Stimulated activated CD8-positive, alpha-beta memory T cell treated with anti-CD3 and anti-CD28 coated beads, Interleukin-12 subunit alpha, Interleukin-12 subunit beta, amount 100 ng/mL, for 24 hours (primary cell): ENCODE measurements around the gene CFAP97.
"Not testable (repeated sequence)": the region's sequence is repeated elsewhere in the genome, so short reads cannot be mapped to it uniquely, and the experiment has no call there.

Source experiments
- DNase-seq: peaks from one replicate; pipeline ENCODE4 v3.0.0-alpha.2; 2020; ENCODE audit errors: extremely low read depth

The CFAP97 gene

GRCh38 chr4:185203486-185204237 is at the start of gene CFAP97:
TSS of gene CFAP97 (minus strand) at chr4:185204000. CDS start at chr4:185191196, 12,804 bp downstream.
- DNase-seq: peak; percentile 57

DNA sequence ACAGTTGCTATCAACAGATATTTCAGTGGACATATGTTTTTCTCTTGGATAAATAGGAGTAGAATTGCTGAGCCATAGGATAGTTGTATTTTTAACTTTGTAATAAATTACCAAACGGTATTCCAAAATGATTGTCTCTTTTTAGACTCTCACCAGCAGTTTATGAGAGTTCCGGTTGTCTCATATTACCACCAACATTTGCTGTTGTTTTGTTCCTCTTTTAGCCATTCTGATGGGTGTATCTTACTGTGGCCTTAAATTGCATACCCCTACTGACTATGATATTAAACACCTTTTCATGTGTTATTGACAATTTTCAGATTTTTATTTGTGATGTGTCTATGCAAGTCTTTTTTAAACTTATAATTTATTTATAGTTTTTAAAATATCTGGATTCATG is 45.3 kb upstream of the CFAP97 start:
- DNase-seq: no peak

DNA sequence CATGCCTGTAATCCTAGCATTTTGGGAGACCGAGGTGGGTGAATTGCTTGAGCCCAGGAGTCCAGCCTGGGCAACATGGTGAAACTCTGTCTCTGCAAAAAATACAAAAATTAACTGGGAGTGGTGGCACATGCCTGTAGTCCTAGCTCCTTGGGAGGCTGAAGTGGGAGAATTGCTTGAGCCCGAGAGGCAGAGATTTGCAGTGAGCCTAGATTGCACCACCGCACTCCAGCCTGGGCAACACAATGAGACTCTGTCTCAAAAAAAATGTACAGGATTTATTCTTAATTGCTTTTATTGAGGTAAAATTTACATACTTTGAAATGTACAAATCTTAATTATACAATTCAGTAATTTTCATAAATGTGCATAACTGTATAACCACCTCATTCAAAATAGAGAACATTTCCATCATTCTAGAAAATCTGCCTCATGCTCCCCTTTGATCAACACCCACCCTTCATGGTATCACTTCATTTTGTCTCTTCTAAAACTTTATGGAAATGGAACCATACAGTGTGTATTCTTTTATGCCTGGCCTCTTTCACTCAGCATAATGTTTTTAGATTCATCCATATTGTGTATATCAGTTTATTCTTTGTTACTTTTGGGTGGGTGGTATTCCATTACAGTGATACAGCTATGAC is 44.7 kb upstream of the CFAP97 start:
- no peak for DNase-seq

DNA sequence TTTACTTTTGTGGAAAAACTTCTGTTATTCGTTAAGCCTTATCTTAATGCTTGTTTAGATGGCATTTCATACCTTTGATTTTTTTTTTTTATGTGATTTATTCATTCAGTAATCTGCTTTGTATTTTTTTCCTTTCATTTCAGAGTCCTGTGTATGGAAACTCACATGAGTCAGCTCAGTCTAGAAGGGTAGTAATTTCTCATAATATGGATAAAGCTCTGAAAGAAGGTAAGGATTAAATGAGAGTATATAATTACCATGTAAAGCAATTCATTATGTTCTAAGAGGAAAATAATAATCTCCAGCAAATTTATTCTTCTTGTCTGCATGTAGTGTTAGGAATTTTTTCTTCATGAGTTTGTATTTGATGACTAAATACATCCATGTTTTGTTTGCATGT is 43.4 kb upstream of the CFAP97 start:
- DNase-seq: no peak

GRCh38 chr4:185246453-185246852 is 42.7 kb upstream of the CFAP97 start:
- DNase-seq: no peak

DNA sequence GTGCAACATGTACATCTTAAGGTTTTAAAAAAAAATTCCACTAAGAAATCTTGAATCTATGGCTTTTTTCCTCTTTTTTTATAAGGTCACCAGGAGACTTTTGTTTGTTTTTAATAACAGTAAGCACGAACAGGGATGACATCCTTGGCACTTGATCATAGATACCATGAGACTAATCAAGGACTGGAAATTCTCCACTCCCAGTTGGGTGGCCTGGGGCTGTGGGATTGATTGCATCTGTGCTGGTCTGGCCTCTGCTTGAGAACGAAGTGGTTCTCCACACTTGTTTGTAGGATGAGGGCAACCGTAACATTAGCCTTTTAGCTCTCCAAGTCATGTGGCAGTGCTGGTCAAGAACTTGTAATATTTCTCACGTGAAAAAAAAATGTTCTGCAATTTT is 41.0 kb upstream of the CFAP97 start:
- no peak for DNase-seq

GRCh38 chr4:185243879-185244278 is 40.1 kb upstream of the CFAP97 start:
- DNase-seq: no peak

DNA sequence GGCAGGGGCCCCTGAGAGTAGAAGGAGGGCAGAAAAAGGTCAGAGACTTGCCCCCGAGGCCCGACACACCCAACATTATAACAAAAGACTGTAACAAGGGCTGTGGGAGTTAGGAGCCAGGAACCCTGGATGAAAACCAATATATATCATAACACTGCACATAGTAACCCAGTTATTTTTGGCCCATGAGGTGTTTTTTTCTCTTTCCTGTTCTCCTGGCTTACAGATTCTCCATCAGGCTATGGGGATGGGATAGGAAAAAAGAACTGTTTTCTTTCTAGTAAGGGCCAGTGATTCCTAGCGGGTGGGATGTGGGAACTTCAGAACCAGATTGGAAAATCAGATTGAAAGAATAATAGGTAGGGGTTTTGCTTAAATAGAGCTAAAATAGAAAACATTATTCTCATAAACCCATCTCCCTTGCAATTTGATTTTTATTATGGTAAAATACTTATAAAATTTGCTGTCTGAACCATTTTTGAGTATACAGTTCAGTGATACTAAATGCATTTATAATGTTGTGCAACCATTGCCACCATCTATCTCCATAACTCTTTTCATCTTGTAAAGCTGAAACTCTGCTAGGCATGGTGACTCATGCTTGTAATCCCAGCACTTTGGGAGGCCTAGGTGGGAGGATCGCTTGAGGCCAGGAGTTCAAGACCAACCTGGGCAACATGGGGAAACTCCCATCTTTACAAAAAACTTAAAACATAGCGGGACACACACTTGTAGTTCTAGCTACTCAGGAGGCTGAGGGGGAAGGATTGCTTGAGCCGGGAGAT is 39.1 kb upstream of the CFAP97 start:
- no peak for DNase-seq

- not testable (repeated sequence) for DNase-seq
These were observed 36.7 kb upstream of the CFAP97 start for GRCh38 chr4:185240486-185240885.

DNA sequence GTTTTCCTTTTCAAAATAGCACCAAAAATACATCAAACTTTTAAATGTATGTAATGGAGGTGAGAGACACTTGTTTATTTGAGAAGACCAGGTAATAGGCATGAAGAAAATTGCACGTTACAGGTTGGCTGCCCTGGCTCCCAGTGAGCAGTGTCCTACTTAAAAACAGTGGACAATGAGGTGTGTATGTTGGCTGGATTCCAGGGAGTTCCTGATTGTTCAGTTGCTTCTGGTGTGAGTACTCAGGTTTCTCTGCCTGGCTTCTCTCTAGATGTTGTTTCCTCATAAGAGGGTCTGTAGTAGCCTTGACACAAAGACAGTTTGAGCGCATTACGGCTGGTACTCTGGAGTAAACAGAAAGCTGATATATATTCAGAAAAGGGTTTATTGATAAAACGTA is 35.0 kb upstream of the CFAP97 start:
- no peak for DNase-seq

DNA sequence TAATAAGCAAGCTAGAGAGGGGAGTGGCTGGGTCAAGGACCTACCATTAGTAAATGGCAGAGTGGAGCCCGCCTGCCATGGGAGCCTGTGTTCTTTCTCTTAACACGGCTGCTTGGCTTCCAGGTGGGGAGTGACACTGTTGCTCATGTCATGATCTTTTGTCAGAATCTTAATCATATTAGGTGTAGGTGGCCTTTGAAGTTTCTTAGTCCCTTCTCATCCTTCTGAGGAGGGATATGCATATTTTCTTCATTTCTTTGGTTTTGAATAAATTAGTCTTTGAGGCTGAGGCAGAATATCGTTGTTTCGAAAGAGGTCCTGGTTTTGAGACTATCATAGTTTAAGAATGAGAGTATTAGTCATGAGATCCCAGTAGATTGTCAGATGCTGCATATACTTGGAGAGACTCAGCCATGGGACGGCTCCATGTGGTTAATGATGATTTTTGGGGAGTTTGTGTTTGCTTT is 34.4 kb upstream of the CFAP97 start:
- DNase-seq: no peak

GRCh38 chr4:185237175-185237574 is 33.4 kb upstream of the CFAP97 start:
- DNase-seq: no peak

DNA sequence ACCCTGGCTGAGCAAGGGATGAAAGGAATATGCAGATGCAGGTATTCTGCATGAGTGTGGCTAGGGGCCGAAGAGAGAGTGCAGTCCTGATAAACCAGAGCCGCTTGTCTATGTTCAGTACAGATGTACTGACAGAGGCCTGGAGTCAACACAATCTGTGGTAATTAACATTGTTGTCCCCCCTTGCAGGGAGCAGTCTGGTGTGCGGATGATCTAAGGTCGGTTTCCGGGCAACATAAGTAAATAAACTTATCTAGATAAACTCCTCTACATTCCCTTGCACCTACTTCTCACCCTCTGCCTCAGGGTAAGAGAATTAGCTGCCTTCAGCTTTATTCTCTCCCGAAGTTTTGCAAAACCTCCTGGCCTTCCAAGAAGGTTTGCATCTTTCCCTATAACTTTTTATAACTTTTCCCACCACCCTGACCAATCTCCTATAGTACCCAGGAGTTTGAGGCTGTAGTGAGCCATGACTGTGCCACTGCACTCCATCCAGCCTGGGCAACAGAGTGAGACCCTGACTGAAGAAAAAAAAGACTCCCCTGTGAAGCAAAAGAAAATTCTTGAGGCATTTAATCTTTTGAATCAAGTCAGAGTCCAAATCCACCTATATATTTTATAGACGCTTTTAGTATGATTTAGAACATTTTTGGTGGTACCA is 32.2 kb upstream of the CFAP97 start:
- no peak for DNase-seq

DNA sequence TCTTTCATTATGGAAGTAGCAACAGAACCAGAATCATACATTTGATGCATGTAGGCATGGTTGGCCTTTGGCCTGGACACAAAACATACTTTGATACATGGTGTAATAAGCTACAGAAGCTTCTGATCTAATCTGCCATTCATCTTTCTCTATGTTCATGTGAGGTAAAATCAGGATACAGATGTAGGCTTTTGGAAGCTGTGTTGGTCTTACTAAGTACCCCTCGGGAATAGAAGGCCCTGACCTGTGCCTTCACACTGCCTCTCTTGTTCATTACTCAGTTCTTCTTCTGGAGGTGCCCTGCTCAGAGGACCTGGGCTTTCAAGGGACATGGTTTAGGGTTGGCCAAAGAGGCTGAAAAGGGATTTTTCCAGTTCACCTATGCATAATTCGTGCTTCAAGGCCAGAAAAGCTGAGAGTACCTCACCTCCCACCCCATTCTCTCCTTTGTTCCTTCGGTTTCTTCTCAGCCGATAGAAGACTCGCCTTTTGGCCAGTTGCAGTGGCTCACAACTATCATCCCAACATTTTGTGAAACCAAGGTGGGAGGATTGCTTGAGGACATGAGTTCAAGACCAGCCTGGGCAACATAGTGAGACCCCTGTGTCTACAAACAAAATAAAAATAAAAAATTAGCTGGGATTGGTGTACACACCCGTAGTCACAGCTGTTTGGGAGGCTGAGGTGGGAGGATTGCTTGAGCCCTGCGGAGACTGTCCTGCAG is 31.5 kb upstream of the CFAP97 start:
- no peak for DNase-seq

- DNase-seq: no peak
These were observed 28.6 kb upstream of the CFAP97 start for GRCh38 chr4:185232370-185232769.

GRCh38 chr4:185229021-185229818 is 25.4 kb upstream of the CFAP97 start:
- no peak for DNase-seq

DNA sequence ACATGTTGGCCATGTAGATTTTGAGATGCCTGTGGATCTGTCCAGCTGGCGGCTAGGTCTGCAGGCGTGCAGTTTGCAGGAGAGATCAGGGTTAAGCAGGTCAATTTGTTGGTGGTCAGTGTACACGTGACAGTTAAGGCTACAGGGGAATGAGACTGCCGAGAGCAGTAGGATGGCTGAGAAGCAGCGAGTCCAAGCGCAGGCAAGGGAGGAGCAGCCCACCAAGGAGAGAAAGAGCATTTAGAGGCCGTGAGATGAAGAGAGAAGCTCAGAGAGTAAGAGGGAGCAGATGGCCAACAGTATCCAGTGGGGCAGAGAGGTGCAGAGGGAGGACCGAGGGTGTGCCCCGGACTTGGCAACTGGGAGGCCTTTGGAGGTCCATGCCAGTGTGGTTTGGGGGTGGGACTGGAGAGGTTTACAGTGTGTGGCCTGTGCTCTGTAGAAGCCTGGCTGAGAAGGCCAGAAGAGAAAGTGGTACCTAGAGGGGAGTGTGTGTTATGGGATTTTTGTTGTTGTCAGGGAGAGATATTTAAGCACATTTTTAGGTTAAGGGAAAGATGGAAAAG is 24.0 kb upstream of the CFAP97 start:
- DNase-seq: no peak

DNA sequence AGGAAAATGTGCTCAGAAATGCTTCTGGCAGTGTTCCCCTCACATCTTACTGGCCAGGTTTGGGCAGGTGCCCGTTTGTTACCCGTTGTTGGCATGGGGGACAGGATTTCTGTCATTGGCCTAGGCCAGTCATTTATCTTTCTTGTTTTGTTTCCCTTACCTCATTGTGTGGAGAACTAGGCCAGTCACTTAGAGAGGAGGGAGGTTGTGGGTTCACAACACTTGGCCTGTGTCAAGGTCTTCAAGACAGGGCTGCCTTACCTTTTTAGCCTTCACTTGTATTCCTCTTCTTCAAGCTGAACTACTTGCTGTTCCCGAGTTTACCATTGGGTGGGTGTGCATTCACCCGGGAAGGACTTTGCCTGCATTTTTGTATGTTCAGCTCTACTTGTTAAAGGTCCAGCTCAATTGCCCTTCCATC is 23.3 kb upstream of the CFAP97 start:
- no peak for DNase-seq

DNA sequence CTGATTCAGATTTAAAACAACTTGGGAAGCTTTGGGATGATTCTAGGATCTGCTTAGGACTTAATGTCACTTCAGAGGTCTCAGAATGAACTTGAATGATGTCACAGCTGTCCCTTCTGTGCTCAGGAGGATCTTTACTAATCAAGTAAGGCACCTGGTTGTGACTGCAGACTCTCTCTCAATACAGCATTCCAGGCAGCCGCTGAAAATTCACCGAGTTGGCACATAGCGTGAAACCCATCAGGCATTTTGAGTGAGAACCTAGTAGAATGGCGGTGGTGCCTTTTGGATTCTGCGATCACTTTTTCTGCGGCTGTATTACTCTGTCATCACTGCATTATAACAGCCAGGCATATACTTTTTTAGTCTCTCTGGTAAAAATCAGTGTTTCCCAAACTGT is 22.1 kb upstream of the CFAP97 start:
- no peak for DNase-seq

GRCh38 chr4:185224597-185224996 is 20.8 kb upstream of the CFAP97 start:
- no peak for DNase-seq
